ENCODE measurements around the gene BCL2L13. TPM values are rescaled to one million over a fixed set of nuclear protein-coding genes. Genes with fewer than 3 reads are reported as not detected.

BCL2L13 gene
- total RNA-seq, 2 experiments from 2014 or later = 35.3 to 38.0 TPM

- H3K4me1 Mint-ChIP-seq = peaks cover 15% of the 10 kb centered on the region
- DNase-seq = no peak
- peaks cover 5% of the 10 kb centered on the region for H3K36me3 Mint-ChIP-seq
- no peak overlapping the region for H3K4me3 Mint-ChIP-seq
- H3K27ac Mint-ChIP-seq = no peak overlapping the region
- H3K27me3 Mint-ChIP-seq = no peaks in the 10 kb centered on the region
- no peaks in the 10 kb centered on the region for H3K9me3 Mint-ChIP-seq
Observed at GRCh38 chr22:17724241-17724640, 85.7 kb downstream of the BCL2L13 start.

DNA sequence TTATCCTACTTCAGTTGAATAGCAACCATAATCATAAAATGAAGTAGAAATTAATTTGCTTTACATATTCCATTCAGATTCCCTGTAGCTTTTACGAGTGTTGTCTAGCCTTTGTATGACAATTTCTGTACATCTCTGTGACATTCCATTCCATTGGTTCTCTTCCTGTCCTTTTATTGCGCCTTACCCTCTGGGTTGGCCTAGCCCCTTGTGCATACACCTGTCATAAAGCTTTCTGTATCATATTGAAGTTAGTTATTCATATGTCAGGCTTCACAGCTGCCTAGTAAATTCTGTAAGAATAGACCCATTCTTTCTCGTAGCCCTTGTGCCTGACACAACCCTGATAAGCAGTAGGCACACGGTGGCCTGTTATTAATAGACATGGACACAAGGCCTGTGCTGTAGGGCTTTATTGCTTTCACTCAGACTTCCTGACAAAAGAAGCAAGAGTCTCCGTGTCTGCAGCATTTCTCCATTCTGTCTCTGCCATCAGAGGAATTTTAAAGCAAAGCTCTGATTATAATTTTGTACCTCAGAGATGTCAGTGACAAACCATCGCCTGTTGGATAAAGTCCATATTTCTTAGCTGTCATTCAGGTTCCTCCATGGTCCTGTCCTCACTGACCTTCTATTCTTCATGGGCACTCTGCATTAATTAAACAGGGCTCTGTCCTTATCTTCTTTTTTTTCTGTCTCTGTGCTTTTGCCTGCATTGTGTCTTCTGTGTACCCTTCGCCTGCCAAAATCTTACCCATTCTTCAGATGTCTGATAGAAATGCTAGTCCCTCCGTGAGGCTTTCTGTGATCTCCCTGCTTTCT is 86.3 kb downstream of the BCL2L13 start:
- H3K36me3 Mint-ChIP-seq = peaks cover 5% of the 10 kb centered on the region
- H3K27ac Mint-ChIP-seq = no peak overlapping the region
- no peak overlapping the region for H3K4me3 Mint-ChIP-seq
- no peak for DNase-seq
- peaks cover 15% of the 10 kb centered on the region for H3K4me1 Mint-ChIP-seq
- no peaks in the 10 kb centered on the region for H3K9me3 Mint-ChIP-seq
- H3K27me3 Mint-ChIP-seq = no peaks in the 10 kb centered on the region

- Mint-ChIP-seq H3K27ac (no peak overlapping the region), H3K4me3 (no peak overlapping the region)
Observed at GRCh38 chr22:17725500-17725796, 86.9 kb downstream of the BCL2L13 start.

DNA sequence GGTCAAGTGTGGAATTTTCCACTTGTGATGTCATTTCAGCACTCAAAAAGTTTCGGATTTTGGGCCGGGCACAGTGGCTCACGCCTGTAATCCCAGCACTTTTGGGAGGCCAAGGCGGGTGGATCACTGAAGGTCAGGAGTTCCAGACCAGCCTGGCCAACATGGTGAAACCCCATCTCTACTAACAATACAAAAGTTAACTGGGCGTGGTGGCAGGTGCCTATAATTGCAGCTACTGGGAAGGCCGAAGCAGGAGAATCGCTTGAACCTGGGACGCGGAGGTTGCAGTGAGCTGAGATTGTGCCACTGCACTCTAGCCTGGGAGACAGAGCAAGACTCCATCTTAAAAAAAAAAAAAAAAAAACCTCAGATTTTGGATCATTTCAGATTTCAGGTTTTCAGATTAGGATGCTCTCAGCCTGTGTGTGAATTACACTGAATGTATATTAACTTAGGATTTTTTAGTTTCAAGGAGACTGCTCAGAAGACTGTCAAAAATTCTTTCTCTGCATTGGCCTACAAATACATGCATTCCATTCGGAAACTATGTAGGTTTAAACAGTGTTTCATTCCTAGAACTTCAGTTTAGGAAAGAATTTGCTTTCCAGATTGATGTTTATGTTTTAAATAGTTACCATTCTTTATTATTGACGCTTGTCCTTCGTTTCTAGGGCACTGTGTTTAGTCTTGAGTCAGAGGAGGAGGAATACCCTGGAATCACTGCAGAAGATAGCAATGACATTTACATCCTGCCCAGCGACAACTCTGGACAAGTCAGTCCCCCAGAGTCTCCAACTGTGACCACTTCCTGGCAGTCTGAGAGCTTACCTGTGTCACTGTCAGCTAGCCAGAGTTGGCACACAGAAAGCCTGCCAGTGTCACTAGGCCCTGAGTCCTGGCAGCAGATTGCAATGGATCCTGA is 87.7 kb downstream of the BCL2L13 start:
- Mint-ChIP-seq H3K27ac (peak overlapping the region; percentile 43), H3K27me3 (no peaks in the 10 kb centered on the region), H3K36me3 (peaks cover 5% of the 10 kb centered on the region), H3K4me1 (peaks cover 15% of the 10 kb centered on the region), H3K9me3 (no peaks in the 10 kb centered on the region), H3K4me3 (no peak overlapping the region)
- DNase-seq = no peak

More at GRCh38 chr22:17725500-17725796, 86.9 kb downstream of the BCL2L13 start:
- peaks cover 5% of the 10 kb centered on the region for H3K36me3 Mint-ChIP-seq
- H3K4me1 Mint-ChIP-seq = peaks cover 15% of the 10 kb centered on the region
- H3K9me3 Mint-ChIP-seq = no peaks in the 10 kb centered on the region
- no peak for DNase-seq
- no peaks in the 10 kb centered on the region for H3K27me3 Mint-ChIP-seq

DNA sequence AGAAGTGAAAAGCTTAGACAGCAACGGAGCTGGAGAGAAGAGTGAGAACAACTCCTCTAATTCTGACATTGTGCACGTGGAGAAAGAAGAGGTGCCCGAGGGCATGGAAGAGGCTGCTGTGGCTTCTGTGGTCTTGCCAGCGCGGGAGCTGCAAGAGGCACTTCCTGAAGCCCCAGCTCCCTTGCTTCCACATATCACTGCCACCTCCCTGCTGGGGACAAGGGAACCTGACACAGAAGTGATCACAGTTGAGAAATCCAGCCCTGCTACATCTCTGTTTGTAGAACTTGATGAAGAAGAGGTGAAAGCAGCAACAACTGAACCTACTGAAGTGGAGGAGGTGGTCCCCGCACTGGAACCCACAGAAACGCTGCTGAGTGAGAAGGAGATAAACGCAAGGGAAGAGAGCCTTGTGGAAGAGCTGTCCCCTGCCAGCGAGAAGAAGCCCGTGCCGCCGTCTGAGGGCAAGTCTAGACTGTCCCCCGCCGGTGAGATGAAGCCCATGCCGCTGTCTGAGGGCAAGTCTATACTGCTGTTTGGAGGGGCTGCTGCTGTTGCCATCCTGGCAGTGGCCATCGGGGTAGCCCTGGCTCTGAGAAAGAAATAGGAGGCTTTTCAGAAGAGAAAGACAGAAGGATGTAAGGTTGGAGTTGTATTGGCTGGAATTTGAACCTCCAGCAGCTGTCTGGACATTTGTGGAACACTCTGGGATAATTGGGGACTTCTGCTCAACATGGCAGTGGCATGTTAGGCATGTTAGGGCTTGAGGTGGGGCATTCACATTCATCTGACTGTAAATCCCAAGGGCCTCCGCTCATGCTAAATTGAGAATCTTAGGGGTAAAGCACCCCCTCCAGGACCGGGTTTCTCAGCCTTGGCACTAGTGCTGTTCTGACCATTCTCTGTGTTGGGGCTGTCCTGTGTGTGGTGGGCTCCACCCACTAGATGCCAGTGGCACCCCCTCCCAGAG is 88.7 kb downstream of the BCL2L13 start:
- peaks cover 15% of the 10 kb centered on the region for H3K4me1 Mint-ChIP-seq
- peaks cover 5% of the 10 kb centered on the region for H3K36me3 Mint-ChIP-seq

DNA sequence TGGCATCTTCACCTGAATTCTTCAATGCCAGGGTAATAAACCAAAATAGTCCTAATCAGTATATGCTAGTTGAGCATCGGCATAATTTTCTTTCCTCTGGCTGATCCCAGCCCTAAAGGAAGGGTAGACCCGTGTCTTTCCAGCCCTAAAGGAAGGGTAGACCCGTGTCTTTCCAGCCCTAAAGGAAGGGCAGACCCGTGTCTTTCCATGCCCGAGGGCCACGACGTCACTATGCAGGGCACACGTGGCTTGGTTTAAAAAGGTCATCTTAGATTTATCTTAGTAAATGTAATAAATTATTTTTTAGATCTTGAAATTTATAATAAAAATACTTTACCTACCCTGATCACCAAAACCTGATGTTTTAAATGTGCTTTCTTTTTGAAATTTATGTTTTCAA is 90.2 kb downstream of the BCL2L13 start:
- no peak for DNase-seq
- Mint-ChIP-seq H3K9me3 (no peaks in the 10 kb centered on the region), H3K36me3 (peaks cover 17% of the 10 kb centered on the region), H3K4me1 (peaks cover 24% of the 10 kb centered on the region), H3K27ac (no peak overlapping the region), H3K4me3 (no peak overlapping the region), H3K27me3 (no peaks in the 10 kb centered on the region)

More for the DNA sequence above, 88.7 kb downstream of the BCL2L13 start:
- Mint-ChIP-seq H3K27me3 (no peaks in the 10 kb centered on the region), H3K27ac (peak overlapping the region; percentile 43), H3K4me3 (no peak overlapping the region), H3K9me3 (no peaks in the 10 kb centered on the region)
- DNase-seq = no peak

DNA sequence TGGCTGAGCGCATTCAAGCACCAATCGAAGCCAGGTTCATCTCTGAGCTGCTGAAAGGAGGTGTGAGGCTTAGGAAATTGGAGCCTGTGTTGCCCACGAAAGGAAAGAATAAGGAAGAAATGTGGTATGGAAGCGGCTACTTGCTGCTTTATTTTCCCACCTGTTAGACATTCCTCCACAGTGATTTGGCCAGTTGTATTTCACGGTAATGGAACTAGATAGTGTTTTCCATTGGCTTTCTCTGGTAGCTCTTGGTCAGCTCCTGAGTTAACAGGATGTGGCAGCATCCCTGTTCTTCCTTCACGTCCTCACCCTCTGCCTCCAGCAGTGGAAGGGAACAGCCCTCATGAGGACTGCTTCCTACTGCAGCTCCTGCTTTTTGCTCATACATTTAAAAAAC is 91.0 kb downstream of the BCL2L13 start:
- no peak for DNase-seq
- H3K4me3 Mint-ChIP-seq = no peak overlapping the region
- peaks cover 31% of the 10 kb centered on the region for H3K4me1 Mint-ChIP-seq
- H3K9me3 Mint-ChIP-seq = no peaks in the 10 kb centered on the region
- no peaks in the 10 kb centered on the region for H3K27me3 Mint-ChIP-seq
- H3K36me3 Mint-ChIP-seq = peaks cover 18% of the 10 kb centered on the region
- H3K27ac Mint-ChIP-seq = no peak overlapping the region

DNA sequence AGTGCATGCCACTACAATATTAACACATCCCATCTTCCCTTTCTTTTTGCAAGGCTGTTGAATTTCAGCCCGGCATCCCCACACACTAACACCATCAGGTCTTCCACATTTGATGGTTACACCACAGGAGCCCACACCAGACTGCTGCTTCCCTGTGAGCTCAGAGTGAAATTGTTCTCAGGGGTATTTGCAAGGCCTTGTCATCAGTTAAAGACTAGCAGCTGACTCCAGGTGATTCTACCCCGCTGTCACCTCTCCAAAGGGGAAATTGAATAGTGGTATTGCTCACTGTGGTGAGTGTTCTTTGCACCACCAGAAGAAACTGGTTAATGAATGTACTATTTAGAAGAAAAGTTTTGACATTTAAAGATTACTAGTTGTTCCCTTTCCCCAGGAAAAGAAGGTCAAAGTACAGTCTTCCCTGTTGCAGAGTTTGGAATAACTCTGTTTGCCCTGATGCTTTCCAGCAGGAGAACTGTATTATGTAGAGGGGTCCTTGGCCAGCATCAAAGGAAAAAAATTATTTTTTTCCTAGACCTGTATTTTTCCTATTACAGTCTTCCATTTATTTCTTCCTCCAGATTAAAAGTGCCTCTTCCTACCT is 93.8 kb downstream of the BCL2L13 start:
- H3K36me3 Mint-ChIP-seq = peaks cover 13% of the 10 kb centered on the region
- H3K4me3 Mint-ChIP-seq = no peak overlapping the region

GRCh38 chr22:17733466-17733865 is 94.9 kb downstream of the BCL2L13 start:
- no peaks in the 10 kb centered on the region for H3K27me3 Mint-ChIP-seq
- peaks cover 21% of the 10 kb centered on the region for H3K4me1 Mint-ChIP-seq
- H3K36me3 Mint-ChIP-seq = peaks cover 13% of the 10 kb centered on the region
- no peak for DNase-seq
- no peaks in the 10 kb centered on the region for H3K9me3 Mint-ChIP-seq
- peak overlapping the region; percentile 84 for H3K27ac Mint-ChIP-seq
- H3K4me3 Mint-ChIP-seq = peak overlapping the region; percentile 32

More for the DNA sequence above, 93.8 kb downstream of the BCL2L13 start:
- DNase-seq = no peak
- H3K27ac Mint-ChIP-seq = no peak overlapping the region
- peaks cover 21% of the 10 kb centered on the region for H3K4me1 Mint-ChIP-seq
- H3K27me3 Mint-ChIP-seq = no peaks in the 10 kb centered on the region
- no peaks in the 10 kb centered on the region for H3K9me3 Mint-ChIP-seq

- H3K36me3 Mint-ChIP-seq = peaks cover 13% of the 10 kb centered on the region
- H3K27ac Mint-ChIP-seq = peak overlapping the region; percentile 84
- no peaks in the 10 kb centered on the region for H3K27me3 Mint-ChIP-seq
- H3K4me3 Mint-ChIP-seq = no peak overlapping the region
- no peaks in the 10 kb centered on the region for H3K9me3 Mint-ChIP-seq
- peak; percentile 47 for DNase-seq
- H3K4me1 Mint-ChIP-seq = peaks cover 21% of the 10 kb centered on the region
Observed at GRCh38 chr22:17734187-17734586, 95.6 kb downstream of the BCL2L13 start.

DNA sequence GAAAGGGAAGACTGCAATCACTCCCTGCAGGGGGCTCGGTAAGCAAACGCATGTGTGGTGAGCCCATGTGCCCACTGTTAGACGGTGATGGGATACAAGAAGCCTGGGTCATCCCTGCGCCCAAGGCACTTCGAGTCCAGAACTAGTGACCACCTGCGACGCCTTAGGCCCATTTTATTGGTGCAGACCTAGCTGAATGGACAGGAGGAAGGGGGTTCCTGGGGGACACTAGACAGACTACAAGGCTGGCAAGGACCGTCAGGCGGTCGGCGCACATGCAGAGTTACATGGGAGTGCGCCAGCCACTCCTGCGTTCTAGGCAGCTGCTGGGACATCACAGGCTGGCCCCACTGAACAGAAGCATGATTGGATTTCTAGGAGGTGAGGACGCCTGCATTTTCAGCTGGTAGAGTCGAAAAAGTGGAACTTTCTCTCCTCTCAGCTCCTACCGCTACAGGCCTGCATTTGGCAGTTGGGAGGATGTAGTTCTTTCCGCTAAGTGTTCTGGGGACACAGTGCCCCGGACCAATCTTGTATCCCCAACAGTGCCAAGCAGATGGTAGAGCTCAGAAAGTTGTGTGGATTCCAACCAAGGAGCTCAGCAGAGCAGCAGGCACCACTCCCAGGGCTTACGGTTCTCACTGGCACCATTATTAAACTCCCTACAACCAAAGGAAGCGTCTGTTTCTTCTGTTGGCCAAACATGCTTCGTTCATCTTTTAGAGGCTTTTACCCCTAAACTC is 100.0 kb downstream of the BCL2L13 start:
- H3K4me3 Mint-ChIP-seq = no peak overlapping the region
- peaks cover 18% of the 10 kb centered on the region for H3K4me1 Mint-ChIP-seq
- DNase-seq = no peak
- no peaks in the 10 kb centered on the region for H3K9me3 Mint-ChIP-seq
- H3K27me3 Mint-ChIP-seq = no peaks in the 10 kb centered on the region
- peaks cover 4% of the 10 kb centered on the region for H3K36me3 Mint-ChIP-seq
- no peak overlapping the region for H3K27ac Mint-ChIP-seq

DNA sequence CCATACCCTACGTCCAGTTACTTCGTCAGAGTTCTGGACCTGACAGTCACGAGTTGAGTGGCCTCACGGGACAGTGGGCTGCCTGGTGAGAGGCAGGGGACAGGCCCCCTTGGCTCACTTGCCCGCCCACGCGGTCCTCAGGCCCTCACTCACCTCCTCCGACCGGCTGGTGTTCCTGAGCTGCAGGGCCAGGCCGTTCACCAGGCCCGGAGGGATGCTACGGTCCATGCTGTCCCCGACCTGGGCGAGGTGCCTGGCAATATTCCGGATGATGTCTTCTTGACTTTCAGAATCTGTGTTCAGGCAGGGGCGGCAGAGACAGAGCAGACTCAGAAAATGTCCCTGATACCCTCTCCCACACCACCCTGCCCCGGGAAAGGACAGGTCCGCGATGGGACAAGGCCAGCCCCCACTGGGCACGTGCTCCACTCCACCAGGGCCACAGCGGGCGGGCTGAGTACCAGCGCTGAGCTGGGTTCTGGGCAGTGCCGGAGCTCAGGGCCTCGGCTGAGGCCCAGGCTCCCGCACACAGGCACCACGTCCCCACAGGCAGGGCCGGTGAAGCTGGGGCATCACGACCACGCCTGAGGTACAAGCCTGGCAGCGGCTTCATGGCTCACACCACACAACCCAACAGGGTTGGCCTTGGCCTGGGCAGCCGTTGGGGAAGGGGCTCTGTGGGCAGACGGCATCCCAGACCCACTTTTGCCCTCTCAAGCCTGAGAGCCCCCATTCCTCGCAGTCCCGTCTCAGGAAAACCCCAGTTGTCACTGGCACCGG is 100.8 kb downstream of the BCL2L13 start:
- no peaks in the 10 kb centered on the region for H3K36me3 Mint-ChIP-seq
- H3K9me3 Mint-ChIP-seq = no peaks in the 10 kb centered on the region
- no peaks in the 10 kb centered on the region for H3K27me3 Mint-ChIP-seq
- H3K4me3 Mint-ChIP-seq = no peak overlapping the region
- no peak overlapping the region for H3K27ac Mint-ChIP-seq
- H3K4me1 Mint-ChIP-seq = peaks cover 10% of the 10 kb centered on the region
- DNase-seq = no peak

DNA sequence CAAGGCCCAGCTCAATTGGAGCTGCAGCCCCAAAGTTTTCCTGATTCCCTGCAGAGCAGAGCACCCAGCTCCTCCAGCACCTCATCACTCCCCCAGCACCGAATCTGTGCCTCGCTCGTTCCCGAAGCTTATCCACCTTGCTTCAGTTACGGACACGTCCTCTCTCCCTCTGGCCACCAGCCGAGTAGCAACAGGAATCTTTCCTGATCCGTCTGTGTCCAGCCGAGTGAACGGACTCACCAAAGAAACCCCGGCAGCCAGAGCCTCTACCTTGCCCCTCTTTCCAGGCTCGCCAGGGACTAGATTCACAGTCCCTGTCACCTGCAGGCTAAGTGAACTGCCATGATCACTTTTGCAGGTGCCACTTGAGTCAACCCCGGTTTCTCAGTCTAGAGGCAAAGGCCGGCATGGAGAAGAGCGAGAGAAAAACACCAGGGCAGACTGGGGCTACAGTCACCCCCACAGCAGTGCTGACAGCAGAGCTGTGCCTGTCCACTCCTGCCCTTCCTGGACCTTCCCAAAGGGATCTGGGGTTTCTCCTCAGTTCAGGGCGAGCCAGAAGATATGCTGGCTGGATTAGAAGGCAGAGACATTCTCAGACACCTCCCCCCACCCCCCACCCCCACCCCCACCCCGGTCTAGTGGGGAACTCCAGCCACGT is 103.4 kb downstream of the BCL2L13 start:
- Mint-ChIP-seq H3K4me3 (no peak overlapping the region), H3K9me3 (no peaks in the 10 kb centered on the region), H3K27ac (peak overlapping the region; percentile 20), H3K27me3 (no peaks in the 10 kb centered on the region), H3K4me1 (peaks cover 4% of the 10 kb centered on the region), H3K36me3 (no peaks in the 10 kb centered on the region)
- no peak for DNase-seq

All from activated naive CD8-positive, alpha-beta T cell treated with anti-CD3 and anti-CD28 coated beads for 36 hours (primary cell).